GM12878 (cell line): ENCODE results near the gene COL4A2. TPM values are rescaled to one million over a fixed set of nuclear protein-coding genes. Genes with fewer than 3 reads are reported as not detected.

Experiments
- ATAC-seq: fragments of 200-7000 bp; cut with Tn5 transposase; 3 replicates; pipeline ENCODE4 v1.9.1; 2020; ENCODE audit warnings: mild to moderate bottlenecking, moderate library complexity
- BruUV-seq: library from RNA; stranded (reverse); fragments of 400-500 nt; replicated peaks from 2 replicates; lab custom pipeline; 2021; lab: Mats Ljungman, UMichigan
- CTCF ChIA-PET: fragments of 300-600 bp; sonication (Branson Sonifier 250); formaldehyde crosslinking; extraction: SDS; loops from one replicate; lab custom pipeline; 2021; ENCODE audit warnings: inconsistent platforms; lab: Yijun Ruan, JAX
- POLR2A ChIA-PET: fragments of 350-600 bp; formaldehyde crosslinking; extraction: SDS; loops from one replicate; lab custom pipeline; 2021; ENCODE audit warnings: inconsistent platforms; lab: Charles Lee
- RAD21 ChIA-PET: fragments of 300-600 bp; sonication (Branson Sonifier 250); formaldehyde crosslinking; loops from one replicate; lab custom pipeline; 2023; ENCODE audit warnings: antibody characterized with exemption; ENCODE audit not compliant: unreplicated experiment; lab: Charles Lee
- SMC1A ChIA-PET: fragments of 300-600 bp; sonication (Branson Sonifier 250); formaldehyde crosslinking; loops from one replicate; lab custom pipeline; 2023; ENCODE audit not compliant: unreplicated experiment, uncharacterized antibody; lab: Charles Lee
- DNase-seq: peaks from one replicate; pipeline ENCODE4 v3.0.0-alpha.2; 2011; ENCODE audit warnings: low read depth, low spot score
- FAIRE-seq: peaks from 3 replicates; lab custom pipeline; 2011; peaks lifted over from hg19 to GRCh38; lab: Jason Lieb, UNC
- H2AFZ ChIP-seq: 2 replicates; pipeline ENCODE4 v1.6.0; 2011; ENCODE audit warnings: low read depth, low read length, control low read depth; ENCODE audit not compliant: control insufficient read depth
- H3K27ac ChIP-seq: 2 replicates; pipeline ENCODE4 v1.5.1; 2011; ENCODE audit warnings: control low read depth; ENCODE audit not compliant: control insufficient read depth, insufficient read depth
- H3K27me3 ChIP-seq, 2 experiments: replicated peaks in 1 of 2; 2 replicates each; pipeline versions ENCODE4 v1.6.0 to v1.6.1; 2011; ENCODE audit warnings: low read length in 1 of 2; ENCODE audit not compliant: control insufficient read depth in 2 of 2, insufficient read depth in 2 of 2
- H3K36me3 ChIP-seq, 2 experiments: 2 replicates each; pipeline ENCODE4 v1.5.1; 2011; ENCODE audit warnings: low read length in 1 of 2; ENCODE audit not compliant: control insufficient read depth in 2 of 2, insufficient read depth in 2 of 2
- H3K4me1 ChIP-seq: 2 replicates; pipeline ENCODE4 v1.6.1; 2011; ENCODE audit warnings: mild to moderate bottlenecking, low read length, moderate library complexity, mixed read lengths; ENCODE audit not compliant: control insufficient read depth, insufficient read depth
- H3K4me2 ChIP-seq: 2 replicates; pipeline ENCODE4 v1.6.0; 2011; ENCODE audit warnings: control low read depth; ENCODE audit not compliant: control insufficient read depth, insufficient read depth
- H3K4me3 ChIP-seq: fragments of 200-600 bp; sonication (generic); 2 replicates; pipeline ENCODE4 v1.5.1; 2016
- H3K79me2 ChIP-seq: 2 replicates; pipeline ENCODE4 v1.6.0; 2011; ENCODE audit warnings: low read length; ENCODE audit not compliant: control insufficient read depth, insufficient read depth
- H3K9ac ChIP-seq: 2 replicates; pipeline ENCODE4 v1.8.0; 2011; ENCODE audit warnings: low read length, control low read depth, mixed read lengths; ENCODE audit not compliant: control insufficient read depth, insufficient read depth
- H3K9me3 ChIP-seq: replicated peaks from 3 replicates; pipeline ENCODE4 v1.5.1; 2011; ENCODE audit warnings: mild to moderate bottlenecking, low read length; ENCODE audit not compliant: control insufficient read depth, insufficient read depth
- H4K20me1 ChIP-seq: 2 replicates; pipeline ENCODE4 v1.6.0; 2011; ENCODE audit not compliant: control insufficient read depth, insufficient read depth
- ETV6 ChIP-seq, 2 experiments: fragments of 450-650 bp in 1 of 2; IDR thresholded peaks in 1 of 2; conservative IDR thresholded peaks in 1 of 2; 2 replicates each; pipeline ENCODE4 v1.6.1; 2014; ENCODE audit warnings: antibody characterized with exemption in 1 of 2, borderline replicate concordance in 1 of 2, low read depth in 1 of 2, mild to moderate bottlenecking in 1 of 2, moderate library complexity in 1 of 2
- EZH2 ChIP-seq: IDR thresholded peaks from 2 replicates; pipeline ENCODE4 v1.6.1; 2012; ENCODE audit warnings: low read depth, mild to moderate bottlenecking, control low read depth, inconsistent platforms, low read length, borderline replicate concordance; ENCODE audit not compliant: control insufficient read depth
- IRF4 ChIP-seq: IDR thresholded peaks from 2 replicates; pipeline ENCODE4 v1.6.1; 2011; ENCODE audit warnings: low read depth, low read length
- JUNB ChIP-seq: IDR thresholded peaks from 2 replicates; pipeline ENCODE4 v1.6.1; 2016; ENCODE audit warnings: antibody characterized with exemption, mild to moderate bottlenecking
- KLF5 ChIP-seq: fragments of 450-650 bp; IDR thresholded peaks from 2 replicates; pipeline ENCODE4 v1.6.1; 2014; ENCODE audit warnings: mild to moderate bottlenecking; ENCODE audit not compliant: partially characterized antibody
- MTA3 ChIP-seq: IDR thresholded peaks from 2 replicates; pipeline ENCODE4 v1.6.1; 2012; ENCODE audit warnings: low read length, inconsistent platforms, borderline replicate concordance
- NBN ChIP-seq: fragments of 450-650 bp; IDR thresholded peaks from 2 replicates; pipeline ENCODE4 v1.6.1; 2016
- NFXL1 ChIP-seq: fragments of 450-650 bp; IDR thresholded peaks from 2 replicates; pipeline ENCODE4 v1.6.1; 2017; ENCODE audit warnings: antibody characterized with exemption, mild to moderate bottlenecking, borderline replicate concordance
- NR2C1 ChIP-seq: fragments of 450-650 bp; IDR thresholded peaks from 2 replicates; pipeline ENCODE4 v1.6.1; 2017; ENCODE audit warnings: antibody characterized with exemption, mild to moderate bottlenecking, moderate library complexity
- REST ChIP-seq: IDR thresholded peaks from 2 replicates; pipeline ENCODE4 v1.6.1; 2012; ENCODE audit warnings: mild to moderate bottlenecking, low read depth, low read length
- SIX5 ChIP-seq: IDR thresholded peaks from 2 replicates; pipeline ENCODE4 v1.6.1; 2011; ENCODE audit warnings: mild to moderate bottlenecking, low read depth, low read length, moderate library complexity; ENCODE audit not compliant: severe bottlenecking
- SMARCA5 ChIP-seq: fragments of 450-650 bp; IDR thresholded peaks from 2 replicates; pipeline ENCODE4 v1.6.1; 2017; ENCODE audit warnings: mild to moderate bottlenecking
- ZNF622 ChIP-seq: fragments of 450-650 bp; IDR thresholded peaks from 2 replicates; pipeline ENCODE4 v1.6.1; 2017; ENCODE audit warnings: mild to moderate bottlenecking, inconsistent platforms
- WGBS: methylation state at CpG from one replicate; pipeline ENCODE4 v1.1.6; 2016; ENCODE audit warnings: low lambda C conversion rate; ENCODE audit not compliant: insufficient replicate concordance, insufficient coverage; ENCODE audit errors: missing lambda C conversion rate; 5-methylcytosine and 5-hydroxymethylcytosine counted together
- in situ Hi-C: fragments of 300-500 bp; cut with MboI; formaldehyde crosslinking; loops from 9 replicates; pipeline ENCODE4 v1.14.3; 2018; ENCODE audit warnings: mixed read lengths
- intact Hi-C: fragments of 100-400 bp; cut with micrococcal nuclease; formaldehyde crosslinking; loops from one replicate; pipeline ENCODE4 v1.14.2; 2022; ENCODE audit not compliant: unreplicated experiment
- polyA plus RNA-seq, 11 experiments: library from polyadenylated mRNA; depleted of rRNA in 4 of 11; unstranded in 6 of 11; stranded (reverse) in 5 of 11; fragments of >200 nt; fragmentation: Nextera tagmentation in 4 of 11; fragmentation: Illumina TruSeq in 1 of 11; extraction: Ambion mirVana in 4 of 11; extraction: Trizol in 1 of 11; gene quantifications; 1 replicate in 1 of 11; 2 replicates in 10 of 11; pipeline versions ENCODE4 v1.2.1 to v1.2.3, GENCODE V29; 2011 to 2016; ENCODE audit warnings: inconsistent platforms in 2 of 11, missing spikeins in 2 of 11, low read depth in 1 of 11
- total RNA-seq, 4 experiments: library from RNA; depleted of rRNA in 3 of 4; stranded (reverse); fragments of >200 nt in 3 of 4; fragmentation: Illumina TruSeq in 1 of 4; extraction: Trizol in 1 of 4; gene quantifications; 2 replicates each; pipeline versions ENCODE4 v1.2.1 to v1.2.3, GENCODE V29; 2013 to 2021
- TF ChIP-seq, protein P1 (sequence below): fragments of 450-650 bp; IDR thresholded peaks from 2 replicates; pipeline ENCODE4 v1.6.1; 2016; ENCODE audit warnings: mild to moderate bottlenecking

Gene COL4A2
- total and polyA plus RNA-seq, 10 of the 15 experiments (the other 5 are each of a cell fraction or from before 2014, with no cell fraction given) = 0.16 to 1.6 (median 0.62) TPM; not detected in 3

GRCh38 chr13:110495376-110495775 lies 188.3 kb downstream of the COL4A2 start:
- Histone ChIP-seq H3K27me3 (no peaks in the 10 kb centered on the region), H3K4me3 (no peak overlapping the region), H2AFZ (no peak overlapping the region), H3K36me3 (no peaks in the 10 kb centered on the region), H3K4me1 (no peaks in the 10 kb centered on the region), H3K4me2 (no peak overlapping the region), H3K9ac (no peak overlapping the region), H4K20me1 (no peaks in the 10 kb centered on the region), H3K9me3 (peaks cover under 1% of the 10 kb centered on the region; the same call in 1 of the 3 replicates), H3K79me2 (no peaks in the 10 kb centered on the region), H3K27ac (no peak overlapping the region)
- ChIA-PET RAD21 (interaction anchor here (0.6 kb wide), 1 partner anchor 77 kb away, joined by 4 read pairs; no protein-coding TSS in a partner anchor), SMC1A (interaction anchor here (1.0 kb wide), 1 partner anchor 10 kb away, joined by 5 read pairs; no protein-coding TSS in a partner anchor), POLR2A (no interaction called here), CTCF (no interaction called here)
- FAIRE-seq (no peak), DNase-seq (no peak), ATAC-seq (no peak)
- in situ Hi-C loops = no loop called here
- 26% methylated on average over 3 of the region's 3 CpGs for WGBS
- BruUV-seq = no TSS peak
- TF ChIP-seq, protein P1, sequence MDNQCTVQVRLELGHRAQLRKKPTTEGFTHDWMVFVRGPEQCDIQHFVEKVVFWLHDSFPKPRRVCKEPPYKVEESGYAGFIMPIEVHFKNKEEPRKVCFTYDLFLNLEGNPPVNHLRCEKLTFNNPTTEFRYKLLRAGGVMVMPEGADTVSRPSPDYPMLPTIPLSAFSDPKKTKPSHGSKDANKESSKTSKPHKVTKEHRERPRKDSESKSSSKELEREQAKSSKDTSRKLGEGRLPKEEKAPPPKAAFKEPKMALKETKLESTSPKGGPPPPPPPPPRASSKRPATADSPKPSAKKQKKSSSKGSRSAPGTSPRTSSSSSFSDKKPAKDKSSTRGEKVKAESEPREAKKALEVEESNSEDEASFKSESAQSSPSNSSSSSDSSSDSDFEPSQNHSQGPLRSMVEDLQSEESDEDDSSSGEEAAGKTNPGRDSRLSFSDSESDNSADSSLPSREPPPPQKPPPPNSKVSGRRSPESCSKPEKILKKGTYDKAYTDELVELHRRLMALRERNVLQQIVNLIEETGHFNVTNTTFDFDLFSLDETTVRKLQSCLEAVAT = no peak
- no peak for TF ChIP-seq SMARCA5
- TF ChIP-seq MTA3 = no peak
- no peak for TF ChIP-seq REST
- TF ChIP-seq NFXL1 = no peak
- no peak for TF ChIP-seq IRF4
- TF ChIP-seq KLF5 = no peak
- no peak for TF ChIP-seq SIX5
- TF ChIP-seq JUNB = no peak
- TF ChIP-seq NR2C1 = no peak
- no peak for TF ChIP-seq EZH2
- no peak for TF ChIP-seq NBN
- TF ChIP-seq ZNF622 = no peak
- no peak for TF ChIP-seq ETV6 (conservative IDR thresholded peaks at IDR 0.05 in 1 of 2, IDR thresholded peaks at IDR 0.05 in 1 of 2; ENCODE audit: borderline replicate concordance in 1 of 2, low read depth in 1 of 2)
- intact Hi-C loops = no loop called here
